Spleen (tissue), 7 donors: ENCODE measurements around the gene NCF2.

Experiments
- POLR2A ChIP-seq, 3 donors: fragments of 450-650 bp; IDR thresholded peaks; one replicate each; pipeline ENCODE4 v1.5.1; 2017; ENCODE audit warnings: antibody characterized with exemption in 3 of 3, mild to moderate bottlenecking in 1 of 3
- POLR2AphosphoS5 ChIP-seq, 3 donors: sonication (generic); formaldehyde crosslinking; IDR thresholded peaks; one replicate each; pipeline ENCODE4 v1.5.1; 2017; ENCODE audit warnings: antibody characterized with exemption in 3 of 3
- TF ChIP-seq, protein P1 (sequence below), 11 experiments: fragments of 200-600 bp in 7 of 11; fragments of 450-650 bp in 4 of 11; sonication (generic) in 4 of 11; IDR thresholded peaks in 8 of 11; conservative IDR thresholded peaks in 3 of 11; 1 replicate in 7 of 11; 2 replicates in 4 of 11; pipeline versions ENCODE4 v1.4.0 to v1.8.0; 2016 to 2021; ENCODE audit warnings: antibody characterized with exemption in 11 of 11, inconsistent platforms in 4 of 11, mild to moderate bottlenecking in 1 of 11
- donor health status: DM: no; HTN: no; CAD: no; lungs with moderate emphysema.
- donor health status: DM: no; HTN: no; CAD: no.
- donor health status: DM: no; HTN: no; CAD: no.

DNA sequence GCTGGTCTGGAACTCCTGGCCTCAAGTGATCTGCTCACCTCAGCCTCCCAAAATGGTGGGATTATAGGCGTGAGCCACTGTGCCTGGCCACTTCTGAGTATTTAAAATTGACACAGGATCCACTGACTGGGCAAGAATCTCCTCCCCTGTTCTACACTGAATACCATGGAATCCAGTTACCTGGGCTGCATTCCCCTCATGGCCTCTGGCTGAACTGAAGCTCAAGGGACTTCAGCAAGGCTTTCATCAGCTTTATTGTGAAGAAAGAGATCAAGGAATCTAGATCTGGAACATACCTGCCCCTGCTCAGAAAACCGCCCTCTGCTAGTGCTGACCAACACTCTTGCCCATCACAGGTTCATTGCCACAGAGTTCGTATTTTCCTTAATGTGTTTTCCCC lies 20.5 kb downstream of the NCF2 start:
- TF ChIP-seq, protein P1, sequence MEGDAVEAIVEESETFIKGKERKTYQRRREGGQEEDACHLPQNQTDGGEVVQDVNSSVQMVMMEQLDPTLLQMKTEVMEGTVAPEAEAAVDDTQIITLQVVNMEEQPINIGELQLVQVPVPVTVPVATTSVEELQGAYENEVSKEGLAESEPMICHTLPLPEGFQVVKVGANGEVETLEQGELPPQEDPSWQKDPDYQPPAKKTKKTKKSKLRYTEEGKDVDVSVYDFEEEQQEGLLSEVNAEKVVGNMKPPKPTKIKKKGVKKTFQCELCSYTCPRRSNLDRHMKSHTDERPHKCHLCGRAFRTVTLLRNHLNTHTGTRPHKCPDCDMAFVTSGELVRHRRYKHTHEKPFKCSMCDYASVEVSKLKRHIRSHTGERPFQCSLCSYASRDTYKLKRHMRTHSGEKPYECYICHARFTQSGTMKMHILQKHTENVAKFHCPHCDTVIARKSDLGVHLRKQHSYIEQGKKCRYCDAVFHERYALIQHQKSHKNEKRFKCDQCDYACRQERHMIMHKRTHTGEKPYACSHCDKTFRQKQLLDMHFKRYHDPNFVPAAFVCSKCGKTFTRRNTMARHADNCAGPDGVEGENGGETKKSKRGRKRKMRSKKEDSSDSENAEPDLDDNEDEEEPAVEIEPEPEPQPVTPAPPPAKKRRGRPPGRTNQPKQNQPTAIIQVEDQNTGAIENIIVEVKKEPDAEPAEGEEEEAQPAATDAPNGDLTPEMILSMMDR (IDR thresholded peaks at IDR 0.05 in 8 of 11, conservative IDR thresholded peaks at IDR 0.05 in 3 of 11) = no peak
- TF ChIP-seq POLR2A (IDR thresholded peaks at IDR 0.05) (no peak), POLR2AphosphoS5 (IDR thresholded peaks at IDR 0.05) (no peak)
